NCI-H187 (cell line): ENCODE measurements around the gene MED26.
"Not testable (repeated sequence)": the region's sequence is repeated elsewhere in the genome, so short reads cannot be mapped to it uniquely, and the experiment has no call there.

Source experiments
- DNase-seq, 2 experiments: peaks; one replicate each; lab custom pipeline; 2025; lab: John Stamatoyannopoulos, UW

Gene MED26

GRCh38 chr19:16573925-16574324, 54.1 kb downstream of the MED26 start:
- no peak for DNase-seq

- DNase-seq: no peak
Observed at GRCh38 chr19:16573296-16573695, 54.7 kb downstream of the MED26 start.

- peak; percentile 50 to 77 for DNase-seq
Observed at GRCh38 chr19:16572332-16573211, 55.4 kb downstream of the MED26 start, which contains the start of gene SLC35E1. Gene SLC35E1 (minus strand): TSS chr19:16572415. CDS start chr19:16572364, 51 bp downstream.

GRCh38 chr19:16571822-16572331, 56.1 kb downstream of the MED26 start:
- no peak for DNase-seq

- DNase-seq: no peak
Observed at GRCh38 chr19:16571283-16571682, 56.7 kb downstream of the MED26 start.

GRCh38 chr19:16569609-16570320, 58.2 kb downstream of the MED26 start:
- no peak for DNase-seq

- no peak for DNase-seq
Observed at GRCh38 chr19:16566702-16567101, 61.3 kb downstream of the MED26 start.

- DNase-seq: no peak
Observed at GRCh38 chr19:16566161-16566560, 61.8 kb downstream of the MED26 start.

GRCh38 chr19:16564842-16565241, 63.2 kb downstream of the MED26 start:
- no peak for DNase-seq

GRCh38 chr19:16562608-16563025, 65.4 kb downstream of the MED26 start:
- no peak for DNase-seq

GRCh38 chr19:16561382-16561781, 66.6 kb downstream of the MED26 start:
- no peak for DNase-seq

- DNase-seq: no peak
Observed at GRCh38 chr19:16559780-16560276, 68.2 kb downstream of the MED26 start.

GRCh38 chr19:16554776-16555175, 73.2 kb downstream of the MED26 start:
- DNase-seq: no peak

GRCh38 chr19:16551902-16552301, 76.1 kb downstream of the MED26 start:
- DNase-seq: not testable (repeated sequence)

- no peak for DNase-seq
Observed at GRCh38 chr19:16548956-16549355, 79.0 kb downstream of the MED26 start.

- DNase-seq: no peak
Observed at GRCh38 chr19:16544473-16545231, 83.4 kb downstream of the MED26 start.

GRCh38 chr19:16543734-16544133, 84.3 kb downstream of the MED26 start:
- not testable (repeated sequence) for DNase-seq

GRCh38 chr19:16542910-16543472, 85.0 kb downstream of the MED26 start:
- no peak for DNase-seq

GRCh38 chr19:16542045-16542909, 85.7 kb downstream of the MED26 start, which contains the start of gene CHERP:
Gene CHERP (minus strand): TSS chr19:16542437. CDS start chr19:16542378, 59 bp downstream.
- peak; percentile 39 to 40 for DNase-seq

- DNase-seq: no peak
Observed at GRCh38 chr19:16541526-16542044, 86.4 kb downstream of the MED26 start.
